ENCODE measurements around the gene ZMYND8.
"Not testable (repeated sequence)": the region's sequence is repeated elsewhere in the genome, so short reads cannot be mapped to it uniquely, and the experiment has no call there.

The ZMYND8 gene

DNA sequence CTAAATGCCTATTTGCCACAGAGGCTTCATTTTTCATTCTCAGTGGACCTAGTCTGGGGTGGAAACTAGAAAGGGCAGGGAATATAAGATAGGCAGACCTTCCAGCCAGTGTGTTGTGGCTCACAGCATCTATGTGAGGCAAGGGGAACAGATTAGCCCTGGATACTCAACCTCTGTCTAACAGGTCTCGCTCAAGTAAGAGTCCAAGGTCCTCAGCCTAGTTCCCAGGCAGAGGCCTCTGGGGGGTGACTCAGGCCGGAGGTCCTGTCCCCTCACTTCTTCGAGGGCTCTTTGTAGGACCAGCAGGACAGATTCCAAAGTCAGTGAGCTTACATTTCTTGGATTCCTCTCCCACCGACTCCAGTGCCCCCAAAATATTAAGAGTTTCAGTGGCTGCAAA, 106.6 kb downstream of the ZMYND8 start:
- CTCF ChIA-PET = interaction anchor here (1.5 to 4.9 kb wide), 2 partner anchors 50 to 134 kb away, joined by 3 to 15 read pairs; no protein-coding TSS in a partner anchor
- TF ChIP-seq, protein P1, sequence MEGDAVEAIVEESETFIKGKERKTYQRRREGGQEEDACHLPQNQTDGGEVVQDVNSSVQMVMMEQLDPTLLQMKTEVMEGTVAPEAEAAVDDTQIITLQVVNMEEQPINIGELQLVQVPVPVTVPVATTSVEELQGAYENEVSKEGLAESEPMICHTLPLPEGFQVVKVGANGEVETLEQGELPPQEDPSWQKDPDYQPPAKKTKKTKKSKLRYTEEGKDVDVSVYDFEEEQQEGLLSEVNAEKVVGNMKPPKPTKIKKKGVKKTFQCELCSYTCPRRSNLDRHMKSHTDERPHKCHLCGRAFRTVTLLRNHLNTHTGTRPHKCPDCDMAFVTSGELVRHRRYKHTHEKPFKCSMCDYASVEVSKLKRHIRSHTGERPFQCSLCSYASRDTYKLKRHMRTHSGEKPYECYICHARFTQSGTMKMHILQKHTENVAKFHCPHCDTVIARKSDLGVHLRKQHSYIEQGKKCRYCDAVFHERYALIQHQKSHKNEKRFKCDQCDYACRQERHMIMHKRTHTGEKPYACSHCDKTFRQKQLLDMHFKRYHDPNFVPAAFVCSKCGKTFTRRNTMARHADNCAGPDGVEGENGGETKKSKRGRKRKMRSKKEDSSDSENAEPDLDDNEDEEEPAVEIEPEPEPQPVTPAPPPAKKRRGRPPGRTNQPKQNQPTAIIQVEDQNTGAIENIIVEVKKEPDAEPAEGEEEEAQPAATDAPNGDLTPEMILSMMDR (IDR thresholded peaks at IDR 0.05; ENCODE audit: control extremely low read depth, extremely low read depth, low read depth, missing control alignments) = no peak
- POLR2A ChIA-PET = no interaction called here
- DNase-seq (ENCODE audit: extremely low spot score) = no peak

DNA sequence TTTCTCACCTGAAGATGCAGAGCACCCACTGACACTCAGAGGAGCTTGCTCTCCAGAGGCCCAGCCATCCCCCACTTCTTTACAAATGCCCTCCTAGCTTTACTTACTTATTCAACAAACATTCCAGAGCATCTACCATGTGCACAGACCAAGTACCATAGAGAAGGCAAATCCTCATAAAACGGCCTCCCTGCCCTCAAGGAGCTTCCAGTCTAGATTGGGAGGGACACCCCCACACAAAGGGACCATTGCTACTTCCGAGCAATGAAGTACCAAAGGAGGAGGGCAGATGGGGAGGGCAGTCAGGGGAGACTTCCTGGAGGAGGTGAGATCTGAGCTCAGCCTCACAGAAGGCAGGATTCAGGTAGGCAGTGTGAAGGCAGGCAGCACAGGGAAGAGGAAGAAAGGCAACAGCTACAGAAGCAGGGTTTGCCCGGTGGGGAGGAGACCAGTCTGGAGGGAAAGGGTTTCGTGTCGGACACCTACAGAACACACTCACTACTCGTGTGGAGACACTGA, 108.0 kb downstream of the ZMYND8 start:
- ChIA-PET POLR2A (no interaction called here), CTCF (interaction anchor here (0.9 to 4.9 kb wide), 5 partner anchors 10 to 135 kb away, joined by 3 to 15 read pairs (median 5); no protein-coding TSS in a partner anchor)
- DNase-seq (ENCODE audit: extremely low spot score) = no peak
- TF ChIP-seq, protein P1 (IDR thresholded peaks at IDR 0.05; ENCODE audit: control extremely low read depth, extremely low read depth, low read depth, missing control alignments) = no peak

DNA sequence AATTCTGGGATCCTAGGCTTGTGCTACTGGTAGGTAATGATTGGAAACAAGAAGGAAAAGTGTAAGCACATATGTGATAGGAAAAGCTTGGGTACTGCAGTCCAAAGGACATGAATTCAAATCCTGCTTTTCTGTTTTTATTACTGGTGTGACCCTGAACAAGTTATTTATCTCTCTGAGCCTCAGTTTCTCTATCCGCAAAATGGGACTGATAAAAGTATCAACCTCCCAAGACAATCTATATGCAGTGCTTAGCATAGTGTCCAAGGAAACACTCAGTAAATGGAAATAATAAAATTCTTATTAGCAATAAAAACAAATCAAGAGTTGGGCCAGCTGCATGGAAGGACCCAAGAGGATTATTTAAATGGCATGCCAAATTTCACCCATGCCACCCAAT, 108.5 kb downstream of the ZMYND8 start:
- DNase-seq (ENCODE audit: extremely low spot score) = no peak
- POLR2A ChIA-PET = no interaction called here
- TF ChIP-seq, protein P1 (IDR thresholded peaks at IDR 0.05; ENCODE audit: control extremely low read depth, extremely low read depth, low read depth, missing control alignments) = no peak
- CTCF ChIA-PET = interaction anchor here (1.3 to 4.9 kb wide), 4 partner anchors 25 to 136 kb away, joined by 4 to 15 read pairs (median 5); no protein-coding TSS in a partner anchor

DNA sequence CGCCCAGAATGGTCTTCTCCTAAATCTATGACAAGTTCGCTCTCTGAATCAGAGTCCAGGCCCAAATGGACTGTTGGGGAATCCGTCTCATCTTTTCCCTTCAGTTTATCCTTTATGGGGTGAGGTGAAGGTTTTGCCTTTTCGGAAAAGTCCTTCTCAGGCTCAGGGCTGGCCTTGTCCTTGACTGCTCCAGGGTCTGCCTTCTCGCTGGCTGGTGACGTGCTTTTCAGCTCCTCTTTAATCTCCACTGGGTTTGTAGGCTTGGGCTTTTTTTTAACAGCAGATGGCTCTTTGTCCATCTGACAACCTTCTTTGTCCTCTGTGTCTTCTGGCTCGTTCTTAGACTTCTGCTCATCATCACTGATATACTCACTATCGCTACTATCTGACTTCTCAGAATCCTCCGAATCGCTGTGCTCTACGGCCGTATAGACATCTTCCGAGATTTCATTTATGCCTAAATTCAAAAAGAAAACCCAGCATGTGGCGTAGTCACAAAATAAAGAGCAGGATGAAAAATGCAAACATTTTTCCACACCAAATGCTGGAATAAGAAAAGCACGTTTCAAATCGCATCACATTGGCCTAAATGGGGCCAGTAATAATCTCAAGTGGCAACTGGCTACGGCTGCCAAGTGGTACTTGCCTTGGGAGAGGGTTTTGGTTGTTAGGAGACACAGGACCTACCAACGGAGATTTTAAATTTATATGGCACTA, 110.3 kb downstream of the ZMYND8 start:
- TF ChIP-seq, protein P1 (IDR thresholded peaks at IDR 0.05; ENCODE audit: control extremely low read depth, extremely low read depth, low read depth, missing control alignments) = no peak
- CTCF ChIA-PET = interaction anchor here (0.6 to 4.9 kb wide), 3 partner anchors 27 to 375 kb away, joined by 3 to 15 read pairs (median 3); no protein-coding TSS in a partner anchor
- POLR2A ChIA-PET = no interaction called here
- no peak for DNase-seq (ENCODE audit: extremely low spot score)

DNA sequence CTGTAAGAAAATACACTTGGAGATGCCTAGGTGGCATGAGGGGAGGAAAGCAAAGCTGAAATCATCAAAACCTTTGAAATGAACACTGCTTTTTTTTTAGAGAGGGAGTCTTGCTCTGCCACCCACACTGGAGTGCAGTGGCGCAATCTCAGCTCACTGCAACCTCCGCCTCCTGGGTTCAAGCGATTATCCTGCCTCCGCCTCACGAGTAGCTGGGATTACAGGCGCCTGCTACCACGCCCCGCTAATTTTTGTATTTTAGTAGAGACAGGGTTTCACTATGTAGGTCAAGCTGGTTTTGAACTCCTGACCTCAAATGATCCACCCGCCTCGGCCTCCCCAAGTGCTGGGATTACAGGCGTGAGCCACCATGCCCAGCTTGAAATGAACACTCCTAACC, 111.3 kb downstream of the ZMYND8 start:
- DNase-seq (ENCODE audit: extremely low spot score); POLR2A ChIA-PET: not testable (repeated sequence)
- CTCF ChIA-PET = interaction anchor here (0.8 to 2.1 kb wide), 5 partner anchors 12 to 376 kb away, joined by 3 to 7 read pairs (median 4); no protein-coding TSS in a partner anchor

DNA sequence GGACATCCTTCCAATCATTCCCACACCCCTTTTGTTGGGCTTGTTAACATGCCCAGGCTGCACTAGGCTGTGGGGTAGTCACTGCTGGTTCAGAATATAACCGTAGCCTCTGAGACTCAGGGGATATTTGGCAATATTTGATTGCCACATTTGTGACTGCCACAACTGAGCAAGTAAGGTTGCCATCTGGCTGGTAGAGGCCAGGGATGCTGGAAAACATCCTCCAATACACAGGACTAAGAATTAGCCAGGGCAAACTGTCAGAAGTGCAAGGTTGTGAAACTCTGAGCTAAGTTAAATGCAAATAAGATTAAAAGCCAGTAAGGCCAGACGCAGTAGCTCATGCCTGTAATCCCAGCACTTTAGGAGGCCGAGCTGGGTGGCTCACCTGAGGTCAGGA, 112.0 kb downstream of the ZMYND8 start:
- TF ChIP-seq, protein P1 (IDR thresholded peaks at IDR 0.05; ENCODE audit: control extremely low read depth, extremely low read depth, low read depth, missing control alignments) = no peak
- DNase-seq (ENCODE audit: extremely low spot score) = no peak
- ChIA-PET CTCF (interaction anchor here (1.0 to 2.1 kb wide), 3 partner anchors 13 to 140 kb away, joined by 3 to 7 read pairs (median 4); no protein-coding TSS in a partner anchor), POLR2A (no interaction called here)
